HT1080 (cell line): ENCODE measurements around the gene FAM120B. TPM values are rescaled to one million over a fixed set of nuclear protein-coding genes. Genes with fewer than 3 reads are reported as not detected.
"Not testable (repeated sequence)": the region's sequence is repeated elsewhere in the genome, so short reads cannot be mapped to it uniquely, and the experiment has no call there.

ENCODE experiments used
- DNase-seq: peaks from one replicate; pipeline ENCODE4 v3.0.0-alpha.2; 2015; ENCODE audit warnings: low read depth
- total RNA-seq: library from RNA; depleted of rRNA; stranded (reverse); fragments of >200 nt; shearing (Covaris generic); gene quantifications from 2 replicates; pipeline ENCODE4 v1.2.3, GENCODE V29; 2014

The FAM120B gene
- total RNA-seq, 1 experiment from 2014 or later, result 15.4 TPM

- no peak for DNase-seq
Measured at GRCh38 chr6:170381562-170381961, 75.0 kb downstream of the FAM120B start.

- no peak for DNase-seq
Measured at GRCh38 chr6:170383466-170384035, 77.0 kb downstream of the FAM120B start.

- no peak for DNase-seq
Measured at GRCh38 chr6:170385506-170385905, 78.9 kb downstream of the FAM120B start.

GRCh38 chr6:170388113-170388512, 81.6 kb downstream of the FAM120B start:
- no peak for DNase-seq

GRCh38 chr6:170393033-170393432, 86.5 kb downstream of the FAM120B start:
- no peak for DNase-seq

GRCh38 chr6:170393807-170394399, 87.3 kb downstream of the FAM120B start:
- DNase-seq, result peak; percentile 52

GRCh38 chr6:170394980-170395379, 88.4 kb downstream of the FAM120B start:
- no peak for DNase-seq

GRCh38 chr6:170398743-170399369, 92.3 kb downstream of the FAM120B start:
- not testable (repeated sequence) for DNase-seq

GRCh38 chr6:170399955-170400558, 93.5 kb downstream of the FAM120B start:
- DNase-seq, result not testable (repeated sequence)

GRCh38 chr6:170402318-170403040, 95.9 kb downstream of the FAM120B start:
- no peak for DNase-seq

GRCh38 chr6:170403451-170403850, 96.9 kb downstream of the FAM120B start:
- DNase-seq, result no peak

- no peak for DNase-seq
Measured at GRCh38 chr6:170404036-170404435, 97.5 kb downstream of the FAM120B start.

- no peak for DNase-seq
Measured at GRCh38 chr6:170404697-170405096, 98.1 kb downstream of the FAM120B start.

- DNase-seq, result peak; percentile 94
Measured at GRCh38 chr6:170405311-170405975, 98.9 kb downstream of the FAM120B start.

- no peak for DNase-seq
Measured at GRCh38 chr6:170407200-170407599, 100.6 kb downstream of the FAM120B start.

- DNase-seq, result no peak
Measured at GRCh38 chr6:170407932-170408331, 101.4 kb downstream of the FAM120B start.

GRCh38 chr6:170409746-170410145, 103.2 kb downstream of the FAM120B start:
- DNase-seq, result not testable (repeated sequence)

- no peak for DNase-seq
Measured at GRCh38 chr6:170410241-170410640, 103.7 kb downstream of the FAM120B start.

- DNase-seq, result no peak
Measured at GRCh38 chr6:170415318-170415717, 108.8 kb downstream of the FAM120B start.

- no peak for DNase-seq
Measured at GRCh38 chr6:170416303-170416702, 109.7 kb downstream of the FAM120B start.

- no peak for DNase-seq
Measured at GRCh38 chr6:170416959-170417606, 110.5 kb downstream of the FAM120B start.
